Activated CD8-positive, alpha-beta T cell treated with anti-CD3 and anti-CD28 coated beads for 36 hours (primary cell): ENCODE results near the gene PRDX6. TPM values are rescaled to one million over a fixed set of nuclear protein-coding genes. Genes with fewer than 3 reads are reported as not detected.

Experiments
- ATAC-seq: fragments of 200-7000 bp; cut with Tn5 transposase; one replicate; pipeline ENCODE4 v1.10.0; 2021; ENCODE audit warnings: mild to moderate bottlenecking, moderate library complexity
- CTCF ChIA-PET: fragments of 350-600 bp; sonication (Branson Sonifier 250); formaldehyde crosslinking; loops from one replicate; lab custom pipeline; 2021; ENCODE audit warnings: antibody characterized with exemption; lab: Charles Lee
- POLR2A ChIA-PET: fragments of 350-600 bp; sonication (Branson Sonifier 250); formaldehyde crosslinking; loops from one replicate; lab custom pipeline; 2021; ENCODE audit warnings: antibody characterized with exemption; lab: Charles Lee
- DNase-seq: peaks from one replicate; pipeline ENCODE4 v3.0.0-alpha.2; 2020
- H3K27ac Mint-ChIP-seq: one replicate; pipeline ENCODE4 v1.8.0; 2021; ENCODE audit warnings: mild to moderate bottlenecking, mixed read lengths
- H3K27me3 Mint-ChIP-seq: one replicate; pipeline ENCODE4 v1.8.0; 2021; ENCODE audit warnings: mixed read lengths
- H3K36me3 Mint-ChIP-seq: one replicate; pipeline ENCODE4 v1.8.0; 2021; ENCODE audit warnings: low read depth, mixed read lengths
- H3K4me1 Mint-ChIP-seq: one replicate; pipeline ENCODE4 v1.8.0; 2021; ENCODE audit warnings: low read depth, mixed read lengths
- H3K4me3 Mint-ChIP-seq: one replicate; pipeline ENCODE4 v1.8.0; 2021; ENCODE audit warnings: mild to moderate bottlenecking, moderate library complexity, mixed read lengths
- H3K9me3 Mint-ChIP-seq: one replicate; pipeline ENCODE4 v1.8.0; 2021; ENCODE audit warnings: mixed read lengths
- intact Hi-C: fragments of 100-400 bp; cut with micrococcal nuclease; formaldehyde crosslinking; loops from one replicate; pipeline ENCODE4 v1.10.0; 2022
- total RNA-seq, 2 experiments: library from RNA; stranded (reverse); gene quantifications; one replicate each; pipeline ENCODE4 v1.2.3, GENCODE V29; 2021
- TF ChIP-seq, protein P1 (sequence below): fragments of 200-600 bp; IDR thresholded peaks from one replicate; pipeline ENCODE4 v1.8.0; 2022; ENCODE audit warnings: antibody characterized with exemption, mild to moderate bottlenecking

Gene PRDX6
- total RNA-seq, 2 experiments from 2014 or later, result 165 to 169 TPM

DNA sequence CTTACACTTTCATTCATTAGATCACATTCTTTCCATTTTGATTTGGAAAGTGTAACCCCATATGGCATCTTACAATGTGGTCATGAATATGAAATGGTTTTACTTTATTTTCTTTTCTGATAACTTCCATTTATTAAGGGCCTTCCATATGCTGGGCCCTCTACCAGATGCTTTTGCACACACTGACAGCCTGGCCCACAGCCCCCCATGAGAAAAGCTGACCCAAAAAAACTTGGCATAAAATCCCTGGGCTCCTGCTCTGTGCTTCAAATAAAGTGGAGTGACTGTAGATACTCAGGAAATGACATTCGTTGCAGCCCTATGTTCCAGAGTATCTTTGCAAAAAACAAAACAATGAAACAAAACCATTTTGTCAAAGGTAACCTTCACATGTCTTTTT lies 48.8 kb downstream of the PRDX6 start:
- TF ChIP-seq, protein P1, sequence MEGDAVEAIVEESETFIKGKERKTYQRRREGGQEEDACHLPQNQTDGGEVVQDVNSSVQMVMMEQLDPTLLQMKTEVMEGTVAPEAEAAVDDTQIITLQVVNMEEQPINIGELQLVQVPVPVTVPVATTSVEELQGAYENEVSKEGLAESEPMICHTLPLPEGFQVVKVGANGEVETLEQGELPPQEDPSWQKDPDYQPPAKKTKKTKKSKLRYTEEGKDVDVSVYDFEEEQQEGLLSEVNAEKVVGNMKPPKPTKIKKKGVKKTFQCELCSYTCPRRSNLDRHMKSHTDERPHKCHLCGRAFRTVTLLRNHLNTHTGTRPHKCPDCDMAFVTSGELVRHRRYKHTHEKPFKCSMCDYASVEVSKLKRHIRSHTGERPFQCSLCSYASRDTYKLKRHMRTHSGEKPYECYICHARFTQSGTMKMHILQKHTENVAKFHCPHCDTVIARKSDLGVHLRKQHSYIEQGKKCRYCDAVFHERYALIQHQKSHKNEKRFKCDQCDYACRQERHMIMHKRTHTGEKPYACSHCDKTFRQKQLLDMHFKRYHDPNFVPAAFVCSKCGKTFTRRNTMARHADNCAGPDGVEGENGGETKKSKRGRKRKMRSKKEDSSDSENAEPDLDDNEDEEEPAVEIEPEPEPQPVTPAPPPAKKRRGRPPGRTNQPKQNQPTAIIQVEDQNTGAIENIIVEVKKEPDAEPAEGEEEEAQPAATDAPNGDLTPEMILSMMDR, result no peak
- ChIA-PET POLR2A (no interaction called here), CTCF (interaction anchor here (1.0 kb wide), 1 partner anchor 9 kb away, joined by 3 read pairs; no protein-coding TSS in a partner anchor)
- intact Hi-C loops, result no loop called here
- peaks cover 17% of the 10 kb centered on the region for H3K4me1 Mint-ChIP-seq
- no peaks in the 10 kb centered on the region for H3K36me3 Mint-ChIP-seq
- DNase-seq (no peak), ATAC-seq (no peak)
- no peak overlapping the region for H3K27ac Mint-ChIP-seq
- no peak overlapping the region for H3K4me3 Mint-ChIP-seq
- no peaks in the 10 kb centered on the region for H3K9me3 Mint-ChIP-seq
- no peaks in the 10 kb centered on the region for H3K27me3 Mint-ChIP-seq

DNA sequence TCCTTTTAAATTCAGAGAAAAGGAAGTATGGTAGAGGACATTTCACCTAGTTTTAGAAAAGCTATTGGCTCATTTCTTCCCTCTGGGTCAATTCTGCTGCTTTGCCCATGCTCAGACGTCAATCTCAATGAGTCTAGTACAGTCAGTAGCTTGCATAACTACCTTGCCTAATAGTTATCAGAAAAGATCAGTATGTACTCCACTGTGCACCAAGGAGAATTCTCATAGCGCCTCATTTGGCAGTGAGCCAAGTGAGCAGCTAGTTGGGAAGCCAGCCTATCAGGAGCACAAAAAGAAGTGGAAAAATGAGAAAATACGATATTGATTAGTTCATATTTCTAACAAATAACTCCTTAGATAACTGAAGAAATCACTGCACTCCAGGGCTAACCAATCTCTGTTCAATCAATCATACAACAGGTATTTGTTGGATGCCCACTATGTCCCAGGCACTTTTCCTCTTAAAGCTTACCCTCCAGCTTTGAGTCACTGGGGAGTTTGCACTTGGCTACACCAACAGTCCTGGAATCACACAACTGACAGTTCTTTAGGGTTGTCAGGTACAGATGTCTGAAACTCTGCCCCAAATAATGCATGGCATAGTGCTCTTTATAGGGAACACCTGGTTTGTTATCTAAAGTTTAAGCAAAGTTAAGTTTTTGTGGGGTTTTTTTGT lies 50.2 kb downstream of the PRDX6 start:
- no peak for DNase-seq
- no peak overlapping the region for H3K27ac Mint-ChIP-seq
- H3K4me3 Mint-ChIP-seq, result no peak overlapping the region
- H3K4me1 Mint-ChIP-seq, result peaks cover 27% of the 10 kb centered on the region
- TF ChIP-seq, protein P1, result no peak
- ATAC-seq, result no peak
- CTCF ChIA-PET, result interaction anchor here (1.0 kb wide), 1 partner anchor 8 kb away, joined by 3 read pairs; no protein-coding TSS in a partner anchor
- intact Hi-C loops, result no loop called here
- POLR2A ChIA-PET, result no interaction called here
- no peaks in the 10 kb centered on the region for H3K36me3 Mint-ChIP-seq
- no peaks in the 10 kb centered on the region for H3K9me3 Mint-ChIP-seq
- no peaks in the 10 kb centered on the region for H3K27me3 Mint-ChIP-seq

DNA sequence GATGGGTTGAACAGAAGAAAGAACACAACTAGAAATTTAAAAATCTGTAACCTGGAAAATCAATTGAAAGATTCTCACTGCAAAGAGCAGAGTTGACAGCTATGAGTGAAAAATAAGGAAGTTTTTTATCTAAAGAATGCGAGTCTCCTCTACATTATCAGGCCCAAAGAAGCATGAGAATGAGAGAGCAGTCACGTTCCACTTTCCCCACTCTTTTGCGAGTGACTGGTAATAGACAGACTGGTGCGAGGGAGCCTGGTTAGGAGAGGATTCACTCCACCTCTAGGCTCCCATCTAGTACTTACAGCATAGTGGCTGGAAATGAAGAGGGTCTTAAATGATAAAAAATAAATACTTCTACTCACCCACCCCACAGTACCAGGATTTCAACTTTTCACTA lies 52.0 kb downstream of the PRDX6 start:
- Mint-ChIP-seq H3K27ac (no peak overlapping the region), H3K36me3 (no peaks in the 10 kb centered on the region), H3K4me3 (no peak overlapping the region), H3K9me3 (no peaks in the 10 kb centered on the region), H3K27me3 (no peaks in the 10 kb centered on the region), H3K4me1 (peaks cover 32% of the 10 kb centered on the region)
- intact Hi-C loops, result no loop called here
- POLR2A ChIA-PET, result no interaction called here
- TF ChIP-seq, protein P1, result no peak
- DNase-seq, result no peak
- CTCF ChIA-PET, result no interaction called here
- ATAC-seq, result no peak

DNA sequence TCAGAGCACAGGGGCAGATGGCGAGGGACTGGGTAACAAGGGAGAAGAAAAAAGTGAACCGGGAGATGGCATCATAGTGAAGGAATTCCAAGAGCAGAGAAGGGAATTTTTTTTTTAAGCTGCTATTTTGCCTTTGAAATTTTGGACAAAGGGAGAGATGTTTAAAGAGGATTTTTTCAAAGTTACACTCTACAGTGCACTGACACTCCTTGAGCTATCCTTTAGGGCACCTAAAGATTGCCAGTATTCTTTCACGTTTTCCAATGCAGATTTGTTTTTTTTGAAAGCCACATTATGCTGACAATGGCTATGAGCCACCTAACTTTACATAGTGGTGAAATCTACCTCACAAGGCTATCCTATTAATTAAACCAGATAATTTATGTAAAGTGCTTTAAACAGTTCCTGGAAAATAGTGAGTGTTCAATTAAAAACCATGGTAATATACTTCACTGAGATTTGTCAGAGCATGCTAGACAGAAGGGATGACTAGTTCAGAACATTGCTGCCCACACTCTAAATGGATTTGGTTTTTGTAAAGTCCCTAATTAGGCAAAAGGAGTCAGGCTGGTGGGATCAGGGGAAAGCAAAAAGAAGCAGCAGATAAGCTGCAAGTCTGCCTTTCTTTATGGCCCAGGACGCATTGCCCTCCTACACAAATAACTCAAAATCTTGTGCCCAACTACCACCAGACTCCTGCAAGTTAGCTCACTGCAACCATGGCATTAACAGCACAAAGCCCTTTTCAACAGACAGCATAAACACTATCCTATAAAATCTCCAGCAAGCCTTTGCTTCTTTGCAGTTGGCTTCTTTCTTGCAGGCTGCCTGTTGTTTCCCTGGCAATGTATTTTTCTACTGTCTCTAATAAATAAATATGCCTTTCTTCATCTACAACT lies 53.9 kb downstream of the PRDX6 start:
- no peaks in the 10 kb centered on the region for H3K9me3 Mint-ChIP-seq
- no peaks in the 10 kb centered on the region for H3K36me3 Mint-ChIP-seq
- no peaks in the 10 kb centered on the region for H3K27me3 Mint-ChIP-seq
- no peak overlapping the region for H3K4me3 Mint-ChIP-seq
- POLR2A ChIA-PET, result no interaction called here
- CTCF ChIA-PET, result interaction anchor here (1.4 to 2.3 kb wide), 2 partner anchors 8 to 101 kb away, joined by 3 to 6 read pairs; no protein-coding TSS in a partner anchor
- TF ChIP-seq, protein P1, result no peak
- H3K4me1 Mint-ChIP-seq, result peaks cover 32% of the 10 kb centered on the region
- DNase-seq (no peak), ATAC-seq (no peak)
- intact Hi-C loops, result no loop called here
- no peak overlapping the region for H3K27ac Mint-ChIP-seq
